HCT116 (cell line): Measurements from ENCODE around the gene CCNB2. TPM values are rescaled to one million over a fixed set of nuclear protein-coding genes. Genes with fewer than 3 reads are reported as not detected.
A peak's percentile ranks its signal among the peaks of the same experiment; 100 is the strongest.

Experiments used
- ATAC-seq: fragments of 200-7000 bp; cut with Tn5 transposase; 2 replicates; pipeline ENCODE4 v1.9.1; 2020; ENCODE audit warnings: mild to moderate bottlenecking, moderate library complexity
- BruUV-seq: library from RNA; stranded (reverse); fragments of 400-500 nt; replicated peaks from 2 replicates; lab custom pipeline; 2021; lab: Mats Ljungman, UMichigan
- CTCF ChIA-PET: fragments of 300-600 bp; sonication (Branson Sonifier 250); formaldehyde crosslinking; loops from one replicate; lab custom pipeline; 2021; ENCODE audit warnings: antibody characterized with exemption; lab: Charles Lee
- POLR2A ChIA-PET: fragments of 300-600, 350-600 bp; sonication (Branson Sonifier 250); formaldehyde crosslinking; loops from one replicate; lab custom pipeline; 2021; ENCODE audit warnings: antibody characterized with exemption; lab: Charles Lee
- RAD21 ChIA-PET, 2 experiments: fragments of 300-600 bp; sonication (Branson Sonifier 250); formaldehyde crosslinking; loops; one replicate each; lab custom pipeline; 2023; ENCODE audit warnings: low total read pairs in 2 of 2; ENCODE audit not compliant: uncharacterized antibody in 2 of 2, unreplicated experiment in 2 of 2, low non-redundant PET in 1 of 2; lab: Charles Lee
- DNase-seq: peaks from one replicate; pipeline ENCODE4 v3.0.0-alpha.2; 2010; ENCODE audit warnings: low read depth, low spot score
- H2AFZ ChIP-seq: fragments of 200-600 bp; shearing (Covaris generic), sonication (generic); 2 replicates; pipeline ENCODE4 v1.6.1; 2017; ENCODE audit warnings: low read depth, mixed run types, mixed read lengths, antibody characterized with exemption, low read length; ENCODE audit not compliant: poor library complexity, severe bottlenecking
- H3K27ac ChIP-seq: 2 replicates; pipeline ENCODE4 v1.5.1; 2012; ENCODE audit warnings: low read depth, low read length
- H3K27me3 ChIP-seq: fragments of 200-600 bp; sonication (generic); 2 replicates; pipeline ENCODE4 v1.6.1; 2016; ENCODE audit warnings: mixed run types, low read length, mixed read lengths; ENCODE audit not compliant: insufficient read depth
- H3K36me3 ChIP-seq, 2 experiments: fragments of 200-500 bp in 1 of 2; fragments of 200-600 bp in 1 of 2; sonication (Bioruptor generic) in 1 of 2; sonication (generic) in 1 of 2; 2 replicates each; pipeline versions ENCODE4 v1.5.1 to v1.6.1; 2014 to 2016; ENCODE audit warnings: low read length in 2 of 2, inconsistent platforms in 1 of 2, mixed read lengths in 1 of 2, mixed run types in 1 of 2; ENCODE audit not compliant: insufficient read depth in 2 of 2, control insufficient read depth in 1 of 2
- H3K4me1 ChIP-seq, 2 experiments: fragments of 200-600 bp in 1 of 2; sonication (generic) in 1 of 2; 2 replicates each; pipeline versions ENCODE4 v1.5.1 to v1.6.1; 2012 to 2017; ENCODE audit warnings: low read length in 2 of 2, inconsistent platforms in 1 of 2, mild to moderate bottlenecking in 1 of 2, mixed read lengths in 1 of 2, mixed run types in 1 of 2, moderate library complexity in 1 of 2; ENCODE audit not compliant: insufficient read depth in 2 of 2, control insufficient read depth in 1 of 2
- H3K4me2 ChIP-seq: fragments of 200-600 bp; sonication (generic); 2 replicates; pipeline ENCODE4 v1.6.1; 2017; ENCODE audit warnings: mixed run types, low read length, mixed read lengths
- H3K4me3 ChIP-seq, 2 experiments: fragments of 200-600 bp in 1 of 2; sonication (generic) in 1 of 2; replicated peaks in 1 of 2; 2 replicates each; pipeline ENCODE4 v1.5.1; 2011 to 2016; ENCODE audit warnings: low read length in 2 of 2, control low read depth in 1 of 2, low read depth in 1 of 2, mild to moderate bottlenecking in 1 of 2, mixed read lengths in 1 of 2, mixed run types in 1 of 2
- H3K79me2 ChIP-seq: fragments of 200-600 bp; sonication (generic); 2 replicates; pipeline ENCODE4 v1.6.1; 2017; ENCODE audit warnings: mild to moderate bottlenecking, mixed run types, low read length, moderate library complexity, mixed read lengths; ENCODE audit not compliant: insufficient read depth
- H3K9ac ChIP-seq: fragments of 200-600 bp; sonication (generic); 2 replicates; pipeline ENCODE4 v1.6.1; 2016; ENCODE audit warnings: low read length, mixed read lengths
- H3K9me2 ChIP-seq: fragments of 200-600 bp; sonication (generic), shearing (Covaris generic); 2 replicates; pipeline ENCODE4 v1.6.1; 2017; ENCODE audit warnings: mixed run types, mild to moderate bottlenecking, moderate library complexity; ENCODE audit not compliant: insufficient read depth
- H3K9me3 ChIP-seq, 2 experiments: fragments of 200-500 bp in 1 of 2; fragments of 200-600 bp in 1 of 2; sonication (Bioruptor generic) in 1 of 2; sonication (generic) in 1 of 2; 2 replicates each; pipeline ENCODE4 v1.6.1; 2014 to 2017; ENCODE audit warnings: low read length in 2 of 2, mixed read lengths in 2 of 2, inconsistent platforms in 1 of 2, low read depth in 1 of 2, mild to moderate bottlenecking in 1 of 2, mixed run types in 1 of 2, moderate library complexity in 1 of 2; ENCODE audit not compliant: control insufficient read depth in 1 of 2, insufficient read depth in 1 of 2
- H4K20me1 ChIP-seq: fragments of 200-600 bp; sonication (generic), shearing (Covaris generic); 2 replicates; pipeline ENCODE4 v1.6.1; 2017; ENCODE audit warnings: mixed run types, mild to moderate bottlenecking, moderate library complexity; ENCODE audit not compliant: insufficient read depth
- RAD21 ChIP-seq: IDR thresholded peaks from 2 replicates; pipeline ENCODE4 v1.6.1; 2012; ENCODE audit warnings: low read depth, mild to moderate bottlenecking
- REST ChIP-seq: IDR thresholded peaks from 2 replicates; pipeline ENCODE4 v1.6.1; 2012; ENCODE audit warnings: low read depth
- SP1 ChIP-seq: IDR thresholded peaks from 2 replicates; pipeline ENCODE4 v1.6.1; 2012; ENCODE audit warnings: low read depth
- ZFX ChIP-seq: fragments of 450-650 bp; IDR thresholded peaks from 2 replicates; pipeline ENCODE4 v1.6.1; 2017
- ZNF274 ChIP-seq: fragments of 200-500 bp; sonication (Bioruptor generic); IDR thresholded peaks from 2 replicates; pipeline ENCODE4 v1.6.1; 2014; ENCODE audit warnings: mild to moderate bottlenecking, low read depth, low read length, inconsistent platforms
- intact Hi-C: fragments of 100-400 bp; cut with micrococcal nuclease; formaldehyde crosslinking; loops from 2 replicates; pipeline ENCODE4 v1.10.0; 2022
- total RNA-seq: library from RNA; stranded (reverse); gene quantifications from one replicate; pipeline ENCODE4 v1.2.1, GENCODE V29; 2021; ENCODE audit not compliant: unreplicated experiment
- TF ChIP-seq, protein P1 (sequence below), 3 experiments: fragments of 200-600 bp in 1 of 3; sonication (generic) in 1 of 3; IDR thresholded peaks in 2 of 3; conservative IDR thresholded peaks in 1 of 3; 2 replicates each; pipeline ENCODE4 v1.5.1; 2012 to 2017; ENCODE audit warnings: low read depth in 2 of 3, low read length in 2 of 3, antibody characterized with exemption in 1 of 3, borderline replicate concordance in 1 of 3, control low read depth in 1 of 3, mild to moderate bottlenecking in 1 of 3, mixed read lengths in 1 of 3, mixed run types in 1 of 3, moderate library complexity in 1 of 3; ENCODE audit not compliant: insufficient read depth in 1 of 3

CCNB2 gene
- total RNA-seq, 1 experiment from 2014 or later, result 88.7 TPM

GRCh38 chr15:59105854-59106253 is 908 bp downstream of the CCNB2 start:
- Histone ChIP-seq H3K36me3 (peaks cover 32 to 33% of the 10 kb centered on the region in 2 experiments), H3K27me3 (no peaks in the 10 kb centered on the region), H3K4me1 (peaks cover 9 to 12% of the 10 kb centered on the region in 2 experiments), H3K9me3 (no peaks in the 10 kb centered on the region), H2AFZ (peak overlapping the region; percentile 29), H3K4me2 (peak overlapping the region; percentile 78), H4K20me1 (no peaks in the 10 kb centered on the region), H3K27ac (peak overlapping the region; percentile 70), H3K4me3 (peak overlapping the region; percentile 82 to 85), H3K9ac (peak overlapping the region; percentile 83), H3K9me2 (no peaks in the 10 kb centered on the region), H3K79me2 (peaks cover 54% of the 10 kb centered on the region)
- RAD21 ChIA-PET, result no interaction called here
- CTCF ChIA-PET, result interaction anchor here (1.8 kb wide), 1 partner anchor 423 kb away, joined by 8 read pairs; no protein-coding TSS in a partner anchor
- POLR2A ChIA-PET, result interaction anchor here (1.2 kb wide), 1 partner anchor 9 kb away, joined by 3 read pairs; no protein-coding TSS in a partner anchor
- intact Hi-C loops, result no loop called here
- DNase-seq, result no peak
- TSS peak; percentile 54 for BruUV-seq
- TF ChIP-seq SP1, result 0 out of 2 replicates have a peak, but pooled peaks have one; percentile 10
- no peak for TF ChIP-seq ZNF274
- no peak for TF ChIP-seq ZFX
- no peak for TF ChIP-seq REST
- TF ChIP-seq RAD21, result peak; percentile 39; the same call in 1 of the 2 replicates
- TF ChIP-seq, protein P1, sequence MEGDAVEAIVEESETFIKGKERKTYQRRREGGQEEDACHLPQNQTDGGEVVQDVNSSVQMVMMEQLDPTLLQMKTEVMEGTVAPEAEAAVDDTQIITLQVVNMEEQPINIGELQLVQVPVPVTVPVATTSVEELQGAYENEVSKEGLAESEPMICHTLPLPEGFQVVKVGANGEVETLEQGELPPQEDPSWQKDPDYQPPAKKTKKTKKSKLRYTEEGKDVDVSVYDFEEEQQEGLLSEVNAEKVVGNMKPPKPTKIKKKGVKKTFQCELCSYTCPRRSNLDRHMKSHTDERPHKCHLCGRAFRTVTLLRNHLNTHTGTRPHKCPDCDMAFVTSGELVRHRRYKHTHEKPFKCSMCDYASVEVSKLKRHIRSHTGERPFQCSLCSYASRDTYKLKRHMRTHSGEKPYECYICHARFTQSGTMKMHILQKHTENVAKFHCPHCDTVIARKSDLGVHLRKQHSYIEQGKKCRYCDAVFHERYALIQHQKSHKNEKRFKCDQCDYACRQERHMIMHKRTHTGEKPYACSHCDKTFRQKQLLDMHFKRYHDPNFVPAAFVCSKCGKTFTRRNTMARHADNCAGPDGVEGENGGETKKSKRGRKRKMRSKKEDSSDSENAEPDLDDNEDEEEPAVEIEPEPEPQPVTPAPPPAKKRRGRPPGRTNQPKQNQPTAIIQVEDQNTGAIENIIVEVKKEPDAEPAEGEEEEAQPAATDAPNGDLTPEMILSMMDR (IDR thresholded peaks at IDR 0.05 in 2 of 3, conservative IDR thresholded peaks at IDR 0.05 in 1 of 3; ENCODE audit: borderline replicate concordance in 1 of 3, insufficient read depth in 1 of 3, low read depth in 2 of 3, low read length in 2 of 3), result peak; percentile 30 to 36 (median 32); a peak in 3 of 6 replicates
- no peak for ATAC-seq
